K562 (cell line): ENCODE data around the gene ZNF384. TPM values are rescaled to one million over a fixed set of nuclear protein-coding genes. Genes with fewer than 3 reads are reported as not detected.

ENCODE experiments used
- ARID4B ChIP-seq: sonication (generic); formaldehyde crosslinking; IDR thresholded peaks from 2 replicates; pipeline ENCODE4 v1.8.0; 2022; ENCODE audit warnings: mild to moderate bottlenecking, missing genetic modification reagents
- HOXB6 ChIP-seq: fragments of 250-450 bp; sonication (Bioruptor Pico); IDR thresholded peaks from 2 replicates; pipeline ENCODE4 v1.5.1; 2022; ENCODE audit warnings: mild to moderate bottlenecking, borderline replicate concordance
- KLF6 ChIP-seq: fragments of 250-450 bp; sonication (Bioruptor Pico); IDR thresholded peaks from 2 replicates; pipeline ENCODE4 v1.4.0; 2020; ENCODE audit warnings: mild to moderate bottlenecking, moderate library complexity, borderline replicate concordance
- MECOM ChIP-seq: fragments of 250-450 bp; sonication (Bioruptor Pico); IDR thresholded peaks from 2 replicates; pipeline ENCODE4 v1.8.0; 2022; ENCODE audit warnings: inconsistent platforms
- MTA3 ChIP-seq: fragments of 450-650 bp; formaldehyde crosslinking; IDR thresholded peaks from 2 replicates; pipeline ENCODE4 v1.6.1; 2017; ENCODE audit warnings: mild to moderate bottlenecking, borderline replicate concordance
- NEUROD1 ChIP-seq: fragments of 150-350 bp; IDR thresholded peaks from 2 replicates; pipeline ENCODE4 v1.6.1; 2014; ENCODE audit warnings: borderline replicate concordance, low read length, low read depth; ENCODE audit not compliant: partially characterized antibody
- NFIX ChIP-seq: fragments of 250-450 bp; sonication (Bioruptor Pico); IDR thresholded peaks from 2 replicates; pipeline ENCODE4 v1.4.0; 2020; ENCODE audit warnings: low read depth, mild to moderate bottlenecking, moderate library complexity
- PML ChIP-seq: IDR thresholded peaks from 2 replicates; pipeline ENCODE4 v1.6.1; 2012; ENCODE audit warnings: low read length, inconsistent platforms
- RAD51 ChIP-seq: fragments of 450-650 bp; IDR thresholded peaks from 2 replicates; pipeline ENCODE4 v1.7.1; 2016; ENCODE audit warnings: low read depth, mild to moderate bottlenecking, borderline replicate concordance
- SAP30 ChIP-seq: fragments of 200-600 bp; sonication (generic); IDR thresholded peaks from 2 replicates; pipeline ENCODE4 v1.6.1; 2012; ENCODE audit warnings: borderline replicate concordance, low read depth, mild to moderate bottlenecking, moderate library complexity, low read length, control low read depth, inconsistent platforms; ENCODE audit not compliant: insufficient read depth, poor library complexity, severe bottlenecking
- SMARCE1 ChIP-seq: fragments of 450-650 bp; IDR thresholded peaks from 2 replicates; pipeline ENCODE4 v1.7.1; 2016; ENCODE audit warnings: mild to moderate bottlenecking
- SPI1 ChIP-seq: IDR thresholded peaks from 2 replicates; pipeline ENCODE4 v1.6.1; 2011; ENCODE audit warnings: low read depth, low read length, control low read depth, borderline replicate concordance
- TCF3 ChIP-seq: sonication (generic); formaldehyde crosslinking; IDR thresholded peaks from 2 replicates; pipeline ENCODE4 v1.4.0; 2020; ENCODE audit warnings: mild to moderate bottlenecking, missing genetic modification reagents
- TFAP4 ChIP-seq: sonication (generic); formaldehyde crosslinking; IDR thresholded peaks from 2 replicates; pipeline ENCODE4 v1.8.0; 2022; ENCODE audit warnings: missing genetic modification reagents, mild to moderate bottlenecking, moderate library complexity, borderline replicate concordance
- ZBTB8A ChIP-seq: fragments of 450-650 bp; IDR thresholded peaks from 2 replicates; pipeline ENCODE4 v1.6.1; 2018; ENCODE audit warnings: mild to moderate bottlenecking, moderate library complexity; ENCODE audit not compliant: partially characterized antibody
- polyA plus RNA-seq, 8 experiments: library from polyadenylated mRNA; depleted of rRNA in 4 of 8; stranded (reverse) in 5 of 8; unstranded in 3 of 8; fragments of >200 nt; fragmentation: Nextera tagmentation in 2 of 8; fragmentation: Illumina TruSeq in 1 of 8; extraction: Ambion mirVana in 2 of 8; extraction: Trizol in 1 of 8; gene quantifications; 2 replicates each; pipeline versions ENCODE4 v1.2.1 to v1.2.3, GENCODE V29; 2011 to 2014; ENCODE audit warnings: inconsistent platforms in 1 of 8, missing spikeins in 1 of 8
- total RNA-seq, 7 experiments: library from RNA; depleted of rRNA in 6 of 7; stranded (reverse); fragments of >200 nt in 6 of 7; fragmentation: Illumina TruSeq in 2 of 7; extraction: Trizol in 2 of 7; gene quantifications; 2 replicates each; pipeline versions ENCODE4 v1.2.1 to v1.2.3, GENCODE V29; 2011 to 2021; ENCODE audit warnings: low replicate concordance in 1 of 7
- TF ChIP-seq, protein P1 (sequence below), 2 experiments: fragments of 250-450 bp in 1 of 2; fragments of 450-650 bp in 1 of 2; sonication (Bioruptor Pico) in 1 of 2; IDR thresholded peaks; 2 replicates each; pipeline versions ENCODE4 v1.6.1 to v1.8.0; 2016 to 2021; ENCODE audit warnings: mild to moderate bottlenecking in 2 of 2, moderate library complexity in 2 of 2, missing compliant biosample characterization in 1 of 2, missing genetic modification characterization in 1 of 2
- TF ChIP-seq, protein P2 (sequence below), 2 experiments: fragments of 150-350 bp in 1 of 2; IDR thresholded peaks; 2 replicates each; pipeline ENCODE4 v1.6.1; 2012 to 2016; ENCODE audit warnings: low read depth in 2 of 2, low read length in 2 of 2, mild to moderate bottlenecking in 1 of 2, moderate library complexity in 1 of 2

Gene ZNF384
- total and polyA plus RNA-seq, 9 of the 15 experiments (the other 6 are each of a cell fraction or from before 2014, with no cell fraction given) = 0.36 to 64.8 (median 21.3) TPM

- TF ChIP-seq NFIX (CRISPR knock-in tag) (no peak), TCF3 (CRISPR knock-in tag) (peak; percentile 75), TFAP4 (CRISPR knock-in tag) (peak; percentile 99), SPI1 (no peak), RAD51 (0 out of 2 replicates have a peak, but pooled peaks have one; percentile 43), ARID4B (CRISPR knock-in tag) (peak; percentile 69), SMARCE1 (peak; percentile 61; the same call in 1 of the 2 replicates), PML (0 out of 2 replicates have a peak, but pooled peaks have one; percentile 29), NEUROD1 (peak; percentile 26), SAP30 (no peak), MTA3 (0 out of 2 replicates have a peak, but pooled peaks have one; percentile 48), HOXB6 (no peak), ZBTB8A (no peak), MECOM (no peak), KLF6 (CRISPR knock-in tag) (no peak)
- TF ChIP-seq, protein P1, sequence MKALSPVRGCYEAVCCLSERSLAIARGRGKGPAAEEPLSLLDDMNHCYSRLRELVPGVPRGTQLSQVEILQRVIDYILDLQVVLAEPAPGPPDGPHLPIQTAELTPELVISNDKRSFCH (CRISPR knock-in tag; IDR thresholded peaks at IDR 0.05) = no peak
- TF ChIP-seq, protein P1 (tag; IDR thresholded peaks at IDR 0.05) = 0 out of 2 replicates have a peak, but pooled peaks have one; percentile 34
- TF ChIP-seq, protein P2, sequence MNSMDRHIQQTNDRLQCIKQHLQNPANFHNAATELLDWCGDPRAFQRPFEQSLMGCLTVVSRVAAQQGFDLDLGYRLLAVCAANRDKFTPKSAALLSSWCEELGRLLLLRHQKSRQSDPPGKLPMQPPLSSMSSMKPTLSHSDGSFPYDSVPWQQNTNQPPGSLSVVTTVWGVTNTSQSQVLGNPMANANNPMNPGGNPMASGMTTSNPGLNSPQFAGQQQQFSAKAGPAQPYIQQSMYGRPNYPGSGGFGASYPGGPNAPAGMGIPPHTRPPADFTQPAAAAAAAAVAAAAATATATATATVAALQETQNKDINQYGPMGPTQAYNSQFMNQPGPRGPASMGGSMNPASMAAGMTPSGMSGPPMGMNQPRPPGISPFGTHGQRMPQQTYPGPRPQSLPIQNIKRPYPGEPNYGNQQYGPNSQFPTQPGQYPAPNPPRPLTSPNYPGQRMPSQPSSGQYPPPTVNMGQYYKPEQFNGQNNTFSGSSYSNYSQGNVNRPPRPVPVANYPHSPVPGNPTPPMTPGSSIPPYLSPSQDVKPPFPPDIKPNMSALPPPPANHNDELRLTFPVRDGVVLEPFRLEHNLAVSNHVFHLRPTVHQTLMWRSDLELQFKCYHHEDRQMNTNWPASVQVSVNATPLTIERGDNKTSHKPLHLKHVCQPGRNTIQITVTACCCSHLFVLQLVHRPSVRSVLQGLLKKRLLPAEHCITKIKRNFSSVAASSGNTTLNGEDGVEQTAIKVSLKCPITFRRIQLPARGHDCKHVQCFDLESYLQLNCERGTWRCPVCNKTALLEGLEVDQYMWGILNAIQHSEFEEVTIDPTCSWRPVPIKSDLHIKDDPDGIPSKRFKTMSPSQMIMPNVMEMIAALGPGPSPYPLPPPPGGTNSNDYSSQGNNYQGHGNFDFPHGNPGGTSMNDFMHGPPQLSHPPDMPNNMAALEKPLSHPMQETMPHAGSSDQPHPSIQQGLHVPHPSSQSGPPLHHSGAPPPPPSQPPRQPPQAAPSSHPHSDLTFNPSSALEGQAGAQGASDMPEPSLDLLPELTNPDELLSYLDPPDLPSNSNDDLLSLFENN (IDR thresholded peaks at IDR 0.05; ENCODE audit: low read depth in 2 of 2, low read length in 2 of 2) = no peak
Measured at GRCh38 chr12:6626654-6627283, 62.4 kb downstream of the ZNF384 start (continued).
